Stimulated activated CD4-positive, alpha-beta T cell treated with anti-CD3 and anti-CD28 coated beads, Interleukin-1b, Interleukin-23, amount 100 ng/mL, for 1 hour (primary cell): Measurements from ENCODE around the gene ACOX3.
A peak's percentile ranks its signal among the peaks of the same experiment; 100 is the strongest.
"Not testable (repeated sequence)": the region's sequence is repeated elsewhere in the genome, so short reads cannot be mapped to it uniquely, and the experiment has no call there.

Experiments
- DNase-seq, 2 donors: peaks; one replicate each; pipeline ENCODE4 v3.0.0-alpha.2; 2020; ENCODE audit warnings: low read depth in 2 of 2

ACOX3 gene

GRCh38 chr4:8440492-8441311 lies at the start of gene ACOX3, which contains the start of gene TRMT44:
Gene ACOX3 (minus strand): TSS chr4:8440723. CDS start chr4:8416521, 24,202 bp downstream.
Gene TRMT44 (plus strand): TSS chr4:8440777. CDS start chr4:8440823, 46 bp downstream.
- DNase-seq, result peak; percentile 85 to 99

GRCh38 chr4:8488791-8489369 lies 48.4 kb upstream of the ACOX3 start:
- DNase-seq, result no peak

GRCh38 chr4:8486643-8487042 lies 46.1 kb upstream of the ACOX3 start:
- not testable (repeated sequence) for DNase-seq

GRCh38 chr4:8480221-8480620 lies 39.7 kb upstream of the ACOX3 start:
- no peak for DNase-seq

GRCh38 chr4:8478801-8479744 lies 38.5 kb upstream of the ACOX3 start:
- no peak for DNase-seq

- no peak for DNase-seq
These were observed 37.8 kb upstream of the ACOX3 start for GRCh38 chr4:8478371-8478770.

- no peak for DNase-seq
These were observed 37.2 kb upstream of the ACOX3 start for GRCh38 chr4:8477676-8478075.

- no peak for DNase-seq
These were observed 36.6 kb upstream of the ACOX3 start for GRCh38 chr4:8477095-8477635.

- no peak for DNase-seq
These were observed 35.4 kb upstream of the ACOX3 start for GRCh38 chr4:8475751-8476575.

GRCh38 chr4:8474856-8475255 lies 34.3 kb upstream of the ACOX3 start:
- no peak for DNase-seq

GRCh38 chr4:8473920-8474590 lies 33.5 kb upstream of the ACOX3 start:
- DNase-seq, result no peak

- no peak for DNase-seq
These were observed 32.8 kb upstream of the ACOX3 start for GRCh38 chr4:8473198-8473919.

GRCh38 chr4:8472689-8473197 lies 32.2 kb upstream of the ACOX3 start:
- no peak for DNase-seq

- no peak for DNase-seq
These were observed 31.7 kb upstream of the ACOX3 start for GRCh38 chr4:8472158-8472688.

- DNase-seq, result no peak
These were observed 30.8 kb upstream of the ACOX3 start for GRCh38 chr4:8471211-8471875.

GRCh38 chr4:8470451-8471024 lies 30.0 kb upstream of the ACOX3 start:
- DNase-seq, result no peak

GRCh38 chr4:8469550-8469949 lies 29.0 kb upstream of the ACOX3 start:
- DNase-seq, result no peak
